Right lobe of liver (tissue), 4 donors: Measurements from ENCODE around the gene KAT2B.

ENCODE experiments used
- POLR2A ChIP-seq: fragments of 450-650 bp; IDR thresholded peaks from one replicate; pipeline ENCODE4 v1.6.1; 2017; ENCODE audit warnings: antibody characterized with exemption, mild to moderate bottlenecking
- TF ChIP-seq, protein P1 (sequence below), 4 donors: fragments of 200-600 bp in 3 of 4; fragments of 450-650 bp in 1 of 4; IDR thresholded peaks; one replicate each; pipeline versions ENCODE4 v1.5.1 to v1.8.0; 2016 to 2022; ENCODE audit warnings: antibody characterized with exemption in 4 of 4, mild to moderate bottlenecking in 2 of 4
- donor health status: DM: no; HTN: no; CAD: no.
- donor health status: DM: no; HTN: no; CAD: no.
- donor health status: DM: no; HTN: yes; CAD: no.

DNA sequence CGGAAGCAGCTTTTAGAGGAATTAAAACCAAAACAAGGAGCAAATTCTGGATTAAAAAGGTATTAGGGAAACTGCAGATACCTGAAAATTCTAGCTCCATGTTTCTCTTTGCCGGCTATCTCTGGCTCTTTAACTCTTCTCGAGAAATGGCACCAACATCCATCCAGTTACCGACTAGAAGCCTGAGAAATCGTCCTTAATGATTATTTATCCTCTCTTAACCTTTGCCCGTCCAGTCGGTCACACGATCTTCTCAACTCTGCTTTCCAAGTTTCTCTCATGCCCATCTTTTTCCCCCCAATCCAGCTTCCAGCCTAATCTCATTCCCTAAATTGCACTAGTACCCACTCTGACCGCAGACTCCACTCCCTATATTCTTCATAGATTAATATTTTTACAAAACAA lies 146.4 kb downstream of the KAT2B start:
- TF ChIP-seq, protein P1, sequence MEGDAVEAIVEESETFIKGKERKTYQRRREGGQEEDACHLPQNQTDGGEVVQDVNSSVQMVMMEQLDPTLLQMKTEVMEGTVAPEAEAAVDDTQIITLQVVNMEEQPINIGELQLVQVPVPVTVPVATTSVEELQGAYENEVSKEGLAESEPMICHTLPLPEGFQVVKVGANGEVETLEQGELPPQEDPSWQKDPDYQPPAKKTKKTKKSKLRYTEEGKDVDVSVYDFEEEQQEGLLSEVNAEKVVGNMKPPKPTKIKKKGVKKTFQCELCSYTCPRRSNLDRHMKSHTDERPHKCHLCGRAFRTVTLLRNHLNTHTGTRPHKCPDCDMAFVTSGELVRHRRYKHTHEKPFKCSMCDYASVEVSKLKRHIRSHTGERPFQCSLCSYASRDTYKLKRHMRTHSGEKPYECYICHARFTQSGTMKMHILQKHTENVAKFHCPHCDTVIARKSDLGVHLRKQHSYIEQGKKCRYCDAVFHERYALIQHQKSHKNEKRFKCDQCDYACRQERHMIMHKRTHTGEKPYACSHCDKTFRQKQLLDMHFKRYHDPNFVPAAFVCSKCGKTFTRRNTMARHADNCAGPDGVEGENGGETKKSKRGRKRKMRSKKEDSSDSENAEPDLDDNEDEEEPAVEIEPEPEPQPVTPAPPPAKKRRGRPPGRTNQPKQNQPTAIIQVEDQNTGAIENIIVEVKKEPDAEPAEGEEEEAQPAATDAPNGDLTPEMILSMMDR (IDR thresholded peaks at IDR 0.05), result no peak
- peak; percentile 9 for TF ChIP-seq POLR2A
